Type B pancreatic cell (in vitro differentiated cells): Measurements from ENCODE around the gene KIR2DL1. TPM values are rescaled to one million over a fixed set of nuclear protein-coding genes. Genes with fewer than 3 reads are reported as not detected.
"Not testable (repeated sequence)": the region's sequence is repeated elsewhere in the genome, so short reads cannot be mapped to it uniquely, and the experiment has no call there.

Experiments
- DNase-seq: peaks from one replicate; pipeline ENCODE4 v3.0.0; 2021; ENCODE audit warnings: mixed read lengths; ENCODE audit not compliant: unreplicated experiment; ENCODE audit errors: extremely low spot score
- H3K27ac Mint-ChIP-seq: 2 replicates; pipeline ENCODE4 v1.8.0; 2021; ENCODE audit warnings: mild to moderate bottlenecking, mixed read lengths
- H3K27me3 Mint-ChIP-seq: 2 replicates; pipeline ENCODE4 v1.8.0; 2021; ENCODE audit warnings: mixed read lengths
- H3K36me3 Mint-ChIP-seq: 2 replicates; pipeline ENCODE4 v1.8.0; 2021; ENCODE audit warnings: mixed read lengths
- H3K4me1 Mint-ChIP-seq: one replicate; pipeline ENCODE4 v1.8.0; 2021; ENCODE audit warnings: mixed read lengths; ENCODE audit not compliant: unreplicated experiment
- H3K4me3 Mint-ChIP-seq: 2 replicates; pipeline ENCODE4 v1.8.0; 2021; ENCODE audit warnings: mild to moderate bottlenecking, mixed read lengths
- H3K9me3 Mint-ChIP-seq: 2 replicates; pipeline ENCODE4 v1.8.0; 2021; ENCODE audit warnings: mixed read lengths
- long read RNA-seq: library from polyadenylated mRNA; unstranded; transcript quantifications from one replicate; pipeline ENCODE4 v2.0.0, GENCODE V29; 2020
- total RNA-seq: library from RNA; stranded (reverse); gene quantifications from 2 replicates; pipeline ENCODE4 v1.2.1, GENCODE V29; 2021; ENCODE audit warnings: low replicate concordance
- TF ChIP-seq, protein P1 (sequence below): fragments of 200-600 bp; sonication (generic); conservative IDR thresholded peaks from 2 replicates; pipeline ENCODE4 v1.5.0; 2021; ENCODE audit warnings: antibody characterized with exemption, mild to moderate bottlenecking

KIR2DL1 gene
- total RNA-seq, result not detected in 2 replicates
- long read RNA-seq, result 0 reads

GRCh38 chr19:54769646-54770045 lies at the start of gene KIR2DL1:
Gene KIR2DL1 (plus strand): TSS chr19:54769793. CDS start chr19:54769851, 58 bp downstream.
- H3K4me1 Mint-ChIP-seq, H3K4me3 Mint-ChIP-seq, H3K27ac Mint-ChIP-seq, H3K27me3 Mint-ChIP-seq, DNase-seq, H3K36me3 Mint-ChIP-seq: not testable (repeated sequence)
- H3K9me3 Mint-ChIP-seq, result peaks cover 19% of the 10 kb centered on the region

DNA sequence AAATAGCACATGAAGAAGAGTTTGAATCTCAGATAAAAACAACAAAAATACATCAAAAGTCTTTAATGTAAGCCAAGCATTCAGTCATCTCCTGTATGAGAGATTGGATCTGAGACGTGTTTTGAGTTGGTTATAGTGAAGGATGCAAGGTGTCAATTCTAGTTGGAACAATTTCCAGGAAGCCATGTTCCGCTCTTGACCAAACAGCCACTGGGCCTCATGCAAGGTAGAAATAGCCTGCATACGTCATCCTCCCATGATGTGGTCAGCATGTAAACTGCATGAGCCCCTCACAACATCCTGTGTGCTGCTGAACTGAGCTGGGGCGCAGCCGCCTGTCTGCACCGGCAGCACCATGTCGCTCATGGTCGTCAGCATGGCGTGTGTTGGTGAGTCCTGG lies 45.5 kb upstream of the KIR2DL1 start, which contains the start of gene KIR3DL3:
Gene KIR3DL3 (plus strand): TSS at position 301 of the 400 bp plus-strand sequence. CDS start 55 bp downstream, at position 356.
- Mint-ChIP-seq H3K36me3 (no peaks in the 10 kb centered on the region), H3K4me1 (no peaks in the 10 kb centered on the region), H3K9me3 (peaks cover 19% of the 10 kb centered on the region), H3K4me3 (no peak within 1 kb of the TSS), H3K27me3 (no peaks in the 10 kb centered on the region), H3K27ac (no peak within 1 kb of the TSS)
- no peak for DNase-seq
- TF ChIP-seq, protein P1, sequence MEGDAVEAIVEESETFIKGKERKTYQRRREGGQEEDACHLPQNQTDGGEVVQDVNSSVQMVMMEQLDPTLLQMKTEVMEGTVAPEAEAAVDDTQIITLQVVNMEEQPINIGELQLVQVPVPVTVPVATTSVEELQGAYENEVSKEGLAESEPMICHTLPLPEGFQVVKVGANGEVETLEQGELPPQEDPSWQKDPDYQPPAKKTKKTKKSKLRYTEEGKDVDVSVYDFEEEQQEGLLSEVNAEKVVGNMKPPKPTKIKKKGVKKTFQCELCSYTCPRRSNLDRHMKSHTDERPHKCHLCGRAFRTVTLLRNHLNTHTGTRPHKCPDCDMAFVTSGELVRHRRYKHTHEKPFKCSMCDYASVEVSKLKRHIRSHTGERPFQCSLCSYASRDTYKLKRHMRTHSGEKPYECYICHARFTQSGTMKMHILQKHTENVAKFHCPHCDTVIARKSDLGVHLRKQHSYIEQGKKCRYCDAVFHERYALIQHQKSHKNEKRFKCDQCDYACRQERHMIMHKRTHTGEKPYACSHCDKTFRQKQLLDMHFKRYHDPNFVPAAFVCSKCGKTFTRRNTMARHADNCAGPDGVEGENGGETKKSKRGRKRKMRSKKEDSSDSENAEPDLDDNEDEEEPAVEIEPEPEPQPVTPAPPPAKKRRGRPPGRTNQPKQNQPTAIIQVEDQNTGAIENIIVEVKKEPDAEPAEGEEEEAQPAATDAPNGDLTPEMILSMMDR, result no peak

DNA sequence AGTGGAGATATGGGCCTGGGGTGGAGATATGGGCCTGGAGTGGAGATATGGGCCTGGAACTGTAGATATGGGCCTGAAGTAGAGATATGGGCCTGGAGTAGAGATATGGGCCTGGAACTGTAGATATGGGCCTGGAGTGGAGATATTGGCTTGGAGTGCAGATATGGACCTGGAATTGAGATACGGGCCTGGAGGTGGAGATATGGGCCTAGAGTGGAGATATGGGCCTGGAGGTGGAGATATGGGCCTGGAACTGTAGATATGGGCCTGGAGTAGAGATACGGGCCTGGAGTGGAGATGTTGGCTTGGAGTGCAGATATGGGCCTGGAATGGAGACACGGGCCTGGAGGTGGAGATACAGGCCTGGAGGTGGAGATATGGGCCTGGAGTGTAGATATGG lies 44.9 kb upstream of the KIR2DL1 start:
- TF ChIP-seq, protein P1, result no peak
- no peak for DNase-seq
- Mint-ChIP-seq H3K36me3 (no peaks in the 10 kb centered on the region), H3K4me1 (no peaks in the 10 kb centered on the region), H3K9me3 (peaks cover 19% of the 10 kb centered on the region), H3K4me3 (no peak overlapping the region), H3K27ac (no peak overlapping the region), H3K27me3 (no peaks in the 10 kb centered on the region)

DNA sequence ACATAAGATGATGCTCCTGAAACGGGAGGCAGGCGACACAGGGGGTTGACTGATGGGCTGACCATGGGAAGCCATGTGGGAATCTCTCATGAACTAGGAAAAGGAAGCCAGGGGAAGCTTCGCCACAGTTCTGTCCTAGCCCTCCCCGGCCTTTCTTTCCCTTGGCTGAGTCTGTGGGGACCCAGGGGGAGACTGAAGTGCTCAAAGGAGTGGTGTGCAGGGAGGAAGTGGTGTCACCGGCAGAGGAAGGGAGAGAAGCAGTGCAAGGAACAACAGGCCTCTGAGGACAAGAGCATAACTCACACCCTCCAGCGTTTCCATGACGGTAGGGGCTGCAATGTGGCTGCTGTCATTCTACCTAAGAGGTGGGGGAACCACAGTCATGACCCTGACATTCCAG lies 44.3 kb upstream of the KIR2DL1 start:
- DNase-seq, result no peak
- Mint-ChIP-seq H3K4me1 (no peaks in the 10 kb centered on the region), H3K9me3 (peaks cover 19% of the 10 kb centered on the region), H3K27me3 (no peaks in the 10 kb centered on the region), H3K4me3 (no peak overlapping the region), H3K36me3 (no peaks in the 10 kb centered on the region), H3K27ac (no peak overlapping the region)
- TF ChIP-seq, protein P1, result no peak

GRCh38 chr19:54727562-54727961 lies 42.0 kb upstream of the KIR2DL1 start:
- Mint-ChIP-seq H3K36me3 (no peaks in the 10 kb centered on the region), H3K27ac (no peak overlapping the region), H3K4me1 (no peaks in the 10 kb centered on the region), H3K9me3 (peaks cover 28% of the 10 kb centered on the region), H3K27me3 (no peaks in the 10 kb centered on the region), H3K4me3 (no peak overlapping the region)
- no peak for DNase-seq
- TF ChIP-seq, protein P1, result no peak

DNA sequence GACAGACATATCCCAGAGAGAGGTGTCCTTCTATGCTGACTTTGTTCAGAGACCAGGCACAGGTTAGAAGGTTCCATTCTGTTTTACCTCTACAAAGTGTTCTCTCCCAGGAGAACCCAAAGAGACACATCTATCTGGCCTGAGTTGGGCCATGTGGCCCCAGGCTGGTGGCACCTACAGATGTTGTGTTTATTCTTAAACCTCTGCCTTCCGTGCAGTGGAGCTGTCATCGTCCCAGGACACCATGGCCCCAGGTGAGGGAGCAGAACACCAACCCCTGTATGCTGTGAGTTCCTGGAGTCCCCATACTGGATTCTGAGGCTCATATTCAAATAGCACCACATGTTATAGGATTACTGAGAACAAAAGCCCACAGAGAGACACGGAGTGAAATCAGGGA lies 41.4 kb upstream of the KIR2DL1 start:
- Mint-ChIP-seq H3K27me3 (no peaks in the 10 kb centered on the region), H3K36me3 (no peaks in the 10 kb centered on the region), H3K9me3 (peaks cover 27% of the 10 kb centered on the region), H3K4me3 (no peak overlapping the region), H3K4me1 (no peaks in the 10 kb centered on the region), H3K27ac (no peak overlapping the region)
- TF ChIP-seq, protein P1, result no peak
- peak; percentile 25 for DNase-seq
